Caki2 (cell line): ENCODE measurements around the gene CA12. TPM values are rescaled to one million over a fixed set of nuclear protein-coding genes. Genes with fewer than 3 reads are reported as not detected.

Source experiments
- total RNA-seq: library from RNA; depleted of rRNA; stranded (reverse); fragments of >200 nt; shearing (Covaris generic); gene quantifications from 2 replicates; pipeline ENCODE4 v1.2.3, GENCODE V29; 2014; ENCODE audit warnings: low replicate concordance; rRNA removed

Gene CA12
- total RNA-seq, 1 experiment from 2014 or later = 272 TPM

Other genes with a start within 250 kb of the CA12 start
- 227 and 360 TPM in 2 replicates for gene RPS27L, start 224.4 kb downstream of the CA12 start, total RNA-seq
- gene RAB8B, start 192.2 kb downstream of the CA12 start, total RNA-seq = 8.0 and 10.4 TPM in 2 replicates
- gene APH1B, start 104.2 kb downstream of the CA12 start, total RNA-seq = 3.5 and 5.1 TPM in 2 replicates
- 41.2 and 53.3 TPM in 2 replicates for gene USP3, start 122.7 kb upstream of the CA12 start, total RNA-seq
- gene FBXL22, start 215.5 kb upstream of the CA12 start, total RNA-seq = not detected in 2 replicates